Right atrium auricular region (tissue), 2 donors: ENCODE data around the gene TRA2A. TPM values are rescaled to one million over a fixed set of nuclear protein-coding genes. Genes with fewer than 3 reads are reported as not detected.
A peak's percentile ranks its signal among the peaks of the same experiment; 100 is the strongest.
"Not testable (repeated sequence)": the region's sequence is repeated elsewhere in the genome, so short reads cannot be mapped to it uniquely, and the experiment has no call there.

Source experiments
- DNase-seq: peaks from one replicate; pipeline ENCODE4 v3.0.0-alpha.2; 2019; ENCODE audit warnings: low spot score
- H3K27ac ChIP-seq, 2 donors: fragments of 200-600 bp; sonication (generic); 1 replicate in 1 of 2; 2 replicates in 1 of 2; pipeline ENCODE4 v1.5.1; 2016 to 2019
- H3K27me3 ChIP-seq, 2 donors: fragments of 200-600 bp; sonication (generic); one replicate each; pipeline versions ENCODE4 v1.5.1 to v1.6.0; 2017 to 2019
- H3K36me3 ChIP-seq: fragments of 200-600 bp; sonication (generic); one replicate; pipeline ENCODE4 v1.5.1; 2016
- H3K4me1 ChIP-seq, 2 donors: fragments of 200-600 bp; sonication (generic); one replicate each; pipeline versions ENCODE4 v1.5.1 to v1.6.0; 2017 to 2019
- H3K4me3 ChIP-seq, 2 donors: fragments of 200-600 bp; sonication (generic); 1 replicate in 1 of 2; 2 replicates in 1 of 2; pipeline ENCODE4 v1.5.1; 2017 to 2019; ENCODE audit warnings: mild to moderate bottlenecking in 1 of 2, moderate library complexity in 1 of 2
- H3K9me3 ChIP-seq, 2 donors: fragments of 200-600 bp; sonication (generic); one replicate each; pipeline ENCODE4 v1.5.1; 2019
- total RNA-seq, 2 donors: library from RNA; depleted of rRNA; stranded (reverse); fragments of >200 nt; gene quantifications; one replicate each; pipeline ENCODE4 v1.1.0, GENCODE V29; 2016
- TF ChIP-seq, protein P1 (sequence below), 2 donors: fragments of 200-600 bp; sonication (generic); IDR thresholded peaks; one replicate each; pipeline ENCODE4 v1.5.1; 2019; ENCODE audit warnings: antibody characterized with exemption in 2 of 2

The TRA2A gene
- total RNA-seq, 2 donors from 2014 or later, result 16.0 to 26.7 TPM

DNA sequence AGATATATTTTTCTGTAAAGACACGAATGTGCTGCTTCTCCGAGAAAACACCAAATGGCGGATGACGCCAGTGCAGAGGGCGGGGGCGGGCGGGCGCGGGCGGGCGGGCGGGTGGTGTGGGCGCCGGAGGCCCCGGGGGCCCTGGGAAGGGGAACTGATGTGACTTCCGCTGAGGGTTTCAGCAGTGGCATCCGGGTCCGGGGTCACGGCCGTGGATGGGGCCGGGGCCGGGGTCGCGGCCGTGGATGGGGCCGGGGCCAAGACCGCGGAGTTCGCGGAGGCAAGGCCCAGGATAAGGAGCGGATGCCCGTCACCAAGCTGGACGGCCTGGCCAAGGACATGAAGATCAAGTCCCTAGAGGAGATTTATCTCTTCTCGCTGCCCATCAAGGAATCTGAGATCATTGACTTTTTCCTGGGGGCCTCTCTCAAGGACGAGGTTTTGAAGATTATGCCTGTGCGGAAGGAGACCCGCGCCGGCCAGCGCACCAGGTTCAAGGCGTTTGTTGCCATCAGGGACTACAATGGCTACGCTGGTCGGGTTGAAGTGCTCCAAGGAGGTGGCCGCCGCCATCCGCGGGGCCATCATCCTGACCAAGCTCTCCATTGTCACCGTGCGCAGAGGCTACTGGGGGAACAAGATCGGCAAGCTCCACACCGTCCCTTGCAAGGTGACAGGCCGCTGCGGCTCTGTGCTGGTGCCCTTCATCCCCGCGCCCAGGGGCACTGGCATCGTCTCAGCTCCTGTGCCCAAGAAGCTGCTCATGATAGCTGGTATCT is 41.2 kb downstream of the TRA2A start:
- H3K27ac ChIP-seq, result peak overlapping the region; percentile 50 to 62
- TF ChIP-seq, protein P1, sequence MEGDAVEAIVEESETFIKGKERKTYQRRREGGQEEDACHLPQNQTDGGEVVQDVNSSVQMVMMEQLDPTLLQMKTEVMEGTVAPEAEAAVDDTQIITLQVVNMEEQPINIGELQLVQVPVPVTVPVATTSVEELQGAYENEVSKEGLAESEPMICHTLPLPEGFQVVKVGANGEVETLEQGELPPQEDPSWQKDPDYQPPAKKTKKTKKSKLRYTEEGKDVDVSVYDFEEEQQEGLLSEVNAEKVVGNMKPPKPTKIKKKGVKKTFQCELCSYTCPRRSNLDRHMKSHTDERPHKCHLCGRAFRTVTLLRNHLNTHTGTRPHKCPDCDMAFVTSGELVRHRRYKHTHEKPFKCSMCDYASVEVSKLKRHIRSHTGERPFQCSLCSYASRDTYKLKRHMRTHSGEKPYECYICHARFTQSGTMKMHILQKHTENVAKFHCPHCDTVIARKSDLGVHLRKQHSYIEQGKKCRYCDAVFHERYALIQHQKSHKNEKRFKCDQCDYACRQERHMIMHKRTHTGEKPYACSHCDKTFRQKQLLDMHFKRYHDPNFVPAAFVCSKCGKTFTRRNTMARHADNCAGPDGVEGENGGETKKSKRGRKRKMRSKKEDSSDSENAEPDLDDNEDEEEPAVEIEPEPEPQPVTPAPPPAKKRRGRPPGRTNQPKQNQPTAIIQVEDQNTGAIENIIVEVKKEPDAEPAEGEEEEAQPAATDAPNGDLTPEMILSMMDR (IDR thresholded peaks at IDR 0.05), result no peak
- H3K4me3 ChIP-seq, result peak overlapping the region; percentile 43 to 62
- H3K36me3 ChIP-seq, result no peaks in the 10 kb centered on the region
- no peak for DNase-seq
- H3K27me3 ChIP-seq, result no peaks in the 10 kb centered on the region
- no peaks in the 10 kb centered on the region for H3K4me1 ChIP-seq
- H3K9me3 ChIP-seq, result no peaks in the 10 kb centered on the region

DNA sequence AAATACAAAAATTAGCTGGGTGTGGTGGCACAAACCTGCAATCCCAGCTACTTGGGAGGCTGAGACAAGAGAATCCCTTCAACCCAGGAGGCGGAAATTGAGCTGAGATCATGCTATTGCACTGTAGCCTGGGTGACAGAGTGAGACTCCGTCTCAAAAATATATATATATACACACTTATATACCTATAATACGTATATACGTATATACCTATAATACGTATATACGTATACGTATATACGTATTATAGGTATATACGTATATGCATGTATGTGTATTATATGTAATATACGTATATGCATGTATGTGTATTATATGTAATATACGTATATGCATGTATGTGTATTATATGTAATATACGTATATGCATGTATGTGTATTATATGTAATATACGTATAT is 43.1 kb downstream of the TRA2A start:
- H3K4me1 ChIP-seq, DNase-seq, H3K27me3 ChIP-seq, H3K36me3 ChIP-seq, H3K27ac ChIP-seq, H3K4me3 ChIP-seq, H3K9me3 ChIP-seq: not testable (repeated sequence)

- no peaks in the 10 kb centered on the region for H3K9me3 ChIP-seq
- TF ChIP-seq, protein P1 (IDR thresholded peaks at IDR 0.05), result no peak
- no peak overlapping the region for H3K4me3 ChIP-seq
- H3K27ac ChIP-seq, result no peak overlapping the region
- no peak for DNase-seq
- no peaks in the 10 kb centered on the region for H3K4me1 ChIP-seq
- no peaks in the 10 kb centered on the region for H3K27me3 ChIP-seq
- no peaks in the 10 kb centered on the region for H3K36me3 ChIP-seq
Observed at GRCh38 chr7:23487670-23488069, 44.1 kb downstream of the TRA2A start.

GRCh38 chr7:23486002-23486773 is 45.6 kb downstream of the TRA2A start:
- Histone ChIP-seq H3K36me3 (no peaks in the 10 kb centered on the region), H3K27ac (no peak overlapping the region), H3K27me3 (no peaks in the 10 kb centered on the region), H3K4me1 (no peaks in the 10 kb centered on the region), H3K9me3 (no peaks in the 10 kb centered on the region), H3K4me3 (no peak overlapping the region)
- DNase-seq, result no peak
- TF ChIP-seq, protein P1 (IDR thresholded peaks at IDR 0.05), result no peak

DNA sequence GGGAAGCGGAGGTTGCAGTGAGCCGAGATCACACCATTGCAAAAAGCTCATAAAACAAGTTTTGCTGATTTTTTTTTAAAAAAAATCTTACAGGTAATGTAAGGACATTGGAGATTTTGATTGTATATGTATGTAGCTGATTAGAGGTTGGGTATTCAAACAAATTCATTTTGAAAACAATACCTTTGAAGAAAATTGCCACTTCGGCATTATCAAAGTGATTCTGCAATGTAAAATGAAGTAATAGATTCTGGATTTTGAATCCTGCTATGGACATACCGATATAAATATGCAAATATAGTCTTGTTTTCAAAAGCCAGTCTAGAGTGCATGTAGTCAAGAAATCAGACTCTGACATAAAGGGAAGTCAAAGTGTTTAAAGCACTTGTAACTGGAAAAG is 49.1 kb downstream of the TRA2A start:
- peaks cover 5 to 7% of the 10 kb centered on the region in 2 donors for H3K27me3 ChIP-seq
- no peak for DNase-seq
- TF ChIP-seq, protein P1 (IDR thresholded peaks at IDR 0.05), result no peak
- H3K27ac ChIP-seq, result no peak overlapping the region
- no peak overlapping the region for H3K4me3 ChIP-seq
- H3K36me3 ChIP-seq, result no peaks in the 10 kb centered on the region
- no peaks in the 10 kb centered on the region for H3K9me3 ChIP-seq
- no peaks in the 10 kb centered on the region for H3K4me1 ChIP-seq
